Heart left ventricle (tissue), 16 donors: Measurements from ENCODE around the gene THAP4. TPM values are rescaled to one million over a fixed set of nuclear protein-coding genes. Genes with fewer than 3 reads are reported as not detected.

Experiments used
- ATAC-seq, 4 donors: fragments of 200-7000 bp; cut with Tn5 transposase; one replicate each; pipeline ENCODE4 v1.9.1; 2020 to 2022; ENCODE audit warnings: moderate library complexity in 4 of 4, mild to moderate bottlenecking in 3 of 4, moderate number of reproducible peaks in 1 of 4
- DNase-seq, 5 donors: peaks; one replicate each; pipeline ENCODE4 v3.0.0-alpha.2; 2020
- H3K27ac ChIP-seq, 12 donors: fragments of 200-600 bp; sonication (generic) in 4 of 12; one replicate each; pipeline versions ENCODE4 v1.5.0 to v1.8.0; 2016 to 2022; ENCODE audit warnings: mild to moderate bottlenecking in 2 of 12
- H3K27me3 ChIP-seq, 9 donors: fragments of 200-600 bp; sonication (generic) in 2 of 9; one replicate each; pipeline versions ENCODE4 v1.5.1 to v1.8.0; 2016 to 2022; ENCODE audit warnings: mild to moderate bottlenecking in 3 of 9
- H3K36me3 ChIP-seq, 9 donors: fragments of 200-600 bp; sonication (generic) in 2 of 9; one replicate each; pipeline versions ENCODE4 v1.5.0 to v1.8.0; 2018 to 2022; ENCODE audit warnings: mild to moderate bottlenecking in 2 of 9
- H3K4me1 ChIP-seq, 12 donors: fragments of 200-600 bp; sonication (generic) in 4 of 12; one replicate each; pipeline versions ENCODE4 v1.5.0 to v1.8.0; 2016 to 2022; ENCODE audit warnings: mild to moderate bottlenecking in 3 of 12
- H3K4me3 ChIP-seq, 12 donors: fragments of 200-600 bp; sonication (generic) in 4 of 12; one replicate each; pipeline versions ENCODE4 v1.5.0 to v1.8.0; 2017 to 2022; ENCODE audit warnings: mild to moderate bottlenecking in 9 of 12, moderate library complexity in 4 of 12
- H3K9me3 ChIP-seq, 12 donors: fragments of 200-600 bp; sonication (generic) in 4 of 12; one replicate each; pipeline versions ENCODE4 v1.5.0 to v1.8.0; 2016 to 2022; ENCODE audit warnings: mild to moderate bottlenecking in 1 of 12
- CTCF ChIP-seq, 12 donors: fragments of 200-600 bp; sonication (generic) in 4 of 12; IDR thresholded peaks; one replicate each; pipeline versions ENCODE4 v1.5.0 to v1.8.0; 2018 to 2022; ENCODE audit warnings: antibody characterized with exemption in 12 of 12, mild to moderate bottlenecking in 5 of 12
- POLR2A ChIP-seq, 2 donors: fragments of 450-650 bp; IDR thresholded peaks; one replicate each; pipeline ENCODE4 v1.6.1; 2017; ENCODE audit warnings: antibody characterized with exemption in 2 of 2, mild to moderate bottlenecking in 2 of 2, moderate library complexity in 2 of 2
- WGBS, 4 donors: extraction: QIAGEN DNeasy Blood & Tissue Kit in 2 of 4; methylation state at CpG; one replicate each; pipeline versions ENCODE4 v1.1.5 to v1.1.7; 2013 to 2018; 5-methylcytosine and 5-hydroxymethylcytosine counted together
- intact Hi-C, 10 donors: fragments of 100-400 bp; cut with DNase I; formaldehyde crosslinking; loops; one replicate each; pipeline versions ENCODE4 v1.11.1 to v1.14.2; 2022
- polyA plus RNA-seq, 2 donors: library from polyadenylated mRNA; stranded (reverse); fragments of 200-250 nt; gene quantifications; one replicate each; pipeline ENCODE4 v1.2.3, GENCODE V29; 2013
- total RNA-seq, 9 donors: library from RNA; depleted of rRNA in 2 of 9; stranded (reverse); fragments of >200 nt in 2 of 9; fragmentation: NEBNext Ultra II Directional in 3 of 9; extraction: Animal tissue kit (Norgen Biotek cat#: 25700) in 3 of 9; gene quantifications; one replicate each; pipeline versions ENCODE4 v1.1.0 to v1.2.4, GENCODE V29; 2016 to 2023
- donor health status: ischemic (EF 13 %, LVEDD 7.1; RV severe dilation, severe dysfunction).
- donor health status: healthy with polysubstance abuse.
- donor health status: DM: no; HTN: yes; CAD: no.
- donor health status: DM: no; HTN: no; CAD: no.
- donor health status: ischemic (EF 25% LVEDD 6.9; RV normal size, moderate dysfunction).
- donor health status: ischemic (EF 25% LVEDD 5.7; RV mildly dilated, moderate dysfunction).
- donor health status: healthy.
- donor health status: DM: yes; HTN: yes; CAD: no.
- donor health status: ischemic (EF 35%, LVEDD 5.7; RV mildly dilated, moderate dysfunction).
- donor health status: nonischemic (EF 11% LVEDD 7.7; RV severe dilation, severe dysfunction).
- donor health status: DM: yes; HTN: yes; CAD: no.
- donor health status: PGD.
- donor health status: ischemic (EF 29% LVEDD 5.4; RV normal size, mild dysfunction).
- donor health status: nonischemic (EF 23%, LVEDD 6.1; RV moderate dilation, normal function).

Gene THAP4
- total and polyA plus RNA-seq, 11 donors = 61.7 to 110 (median 80.4) TPM

- peaks cover 0 to 43% (median 20%) of the 10 kb centered on the region in 12 donors for H3K4me1 ChIP-seq
These were observed 72.2 kb downstream of the THAP4 start for GRCh38 chr2:241564596-241565410.

GRCh38 chr2:241563981-241564595 is 72.9 kb downstream of the THAP4 start:
- DNase-seq = peak in 1 of 5 donors; percentile 60
- TF ChIP-seq POLR2A (IDR thresholded peaks at IDR 0.05) (no peak), CTCF (IDR thresholded peaks at IDR 0.05) (no peak)
- Histone ChIP-seq H3K27me3 (peaks cover 0 to 9% (median 0%) of the 10 kb centered on the region in 9 donors), H3K36me3 (peaks cover 0 to 9% (median 0%) of the 10 kb centered on the region in 9 donors), H3K4me3 (no peak overlapping the region), H3K4me1 (peaks cover 0 to 51% (median 22%) of the 10 kb centered on the region in 12 donors), H3K27ac (peak overlapping the region in 1 of 12 donors; percentile 86), H3K9me3 (no peaks in the 10 kb centered on the region)
- 82 to 94% (median 85%) methylated on average over 3 to 23 of the region's 23 CpGs for WGBS, 4 donors
- intact Hi-C loops = loop anchor here in 1 of 10 donors (5.0 kb wide), 1 partner anchor 57 kb away; the partner anchor contains the start of gene STK25
- peak in 2 of 4 donors; percentile 2 to 8 for ATAC-seq

More at GRCh38 chr2:241564596-241565410, 72.2 kb downstream of the THAP4 start:
- Histone ChIP-seq H3K27me3 (peaks cover 0 to 2% (median 0%) of the 10 kb centered on the region in 9 donors), H3K4me3 (no peak overlapping the region), H3K27ac (peak overlapping the region in 1 of 12 donors; percentile 86), H3K36me3 (peaks cover 0 to 9% (median 0%) of the 10 kb centered on the region in 9 donors), H3K9me3 (no peaks in the 10 kb centered on the region)
- DNase-seq (no peak), ATAC-seq (peak in 1 of 4 donors; percentile 2)
- intact Hi-C loops = loop anchor here in 1 of 10 donors (5.0 kb wide), 1 partner anchor 58 kb away; the partner anchor contains the start of gene STK25
- TF ChIP-seq POLR2A (IDR thresholded peaks at IDR 0.05) (no peak), CTCF (IDR thresholded peaks at IDR 0.05) (no peak)
- 64 to 88% (median 85%) methylated on average over 20 to 36 of the region's 36 CpGs for WGBS, 4 donors

DNA sequence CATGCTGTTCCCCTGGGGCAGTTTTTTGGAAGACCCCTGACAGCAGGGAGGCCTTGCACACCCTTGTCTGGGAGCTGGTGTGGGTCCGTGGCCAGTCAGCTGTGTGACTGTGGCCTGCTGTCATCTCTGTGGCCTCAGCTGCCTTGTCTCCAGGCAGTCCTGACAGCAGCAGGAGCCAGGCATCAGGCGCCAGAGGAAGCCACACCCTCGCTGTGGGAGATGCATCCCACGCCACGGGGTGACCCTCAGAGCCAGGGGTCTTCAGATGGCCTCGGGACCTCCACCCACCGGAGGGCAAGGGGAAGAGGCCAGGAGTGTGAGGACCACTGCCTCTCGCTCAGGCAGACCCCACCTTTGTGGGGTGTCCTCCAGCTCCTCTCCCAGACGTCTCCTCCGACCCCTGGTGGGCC is 73.4 kb downstream of the THAP4 start:
- TF ChIP-seq POLR2A (IDR thresholded peaks at IDR 0.05) (no peak), CTCF (IDR thresholded peaks at IDR 0.05) (no peak)
- peaks cover 0 to 9% (median 0%) of the 10 kb centered on the region in 9 donors for H3K36me3 ChIP-seq
- ATAC-seq = no peak
- intact Hi-C loops = loop anchor here in 1 of 10 donors (5.0 kb wide), 1 partner anchor 56 kb away; the partner anchor contains the start of gene STK25
- H3K27ac ChIP-seq = peak overlapping the region in 1 of 12 donors; percentile 86
- H3K9me3 ChIP-seq = no peaks in the 10 kb centered on the region
- H3K4me1 ChIP-seq = peaks cover 0 to 56% (median 22%) of the 10 kb centered on the region in 12 donors
- peaks cover 0 to 15% (median 0%) of the 10 kb centered on the region in 9 donors for H3K27me3 ChIP-seq
- H3K4me3 ChIP-seq = no peak overlapping the region
- 68 to 75% (median 72%) methylated on average over 4 to 10 of the region's 10 CpGs for WGBS, 4 donors
- peak in 1 of 5 donors; percentile 50 for DNase-seq
